Activated gamma-delta T cell (primary cell): ENCODE results near the gene SRGAP2C.
"Not testable (repeated sequence)": the region's sequence is repeated elsewhere in the genome, so short reads cannot be mapped to it uniquely, and the experiment has no call there.

ENCODE experiments used
- DNase-seq: peaks from one replicate; lab custom pipeline; 2025; lab: John Stamatoyannopoulos, UW

The SRGAP2C gene

DNA sequence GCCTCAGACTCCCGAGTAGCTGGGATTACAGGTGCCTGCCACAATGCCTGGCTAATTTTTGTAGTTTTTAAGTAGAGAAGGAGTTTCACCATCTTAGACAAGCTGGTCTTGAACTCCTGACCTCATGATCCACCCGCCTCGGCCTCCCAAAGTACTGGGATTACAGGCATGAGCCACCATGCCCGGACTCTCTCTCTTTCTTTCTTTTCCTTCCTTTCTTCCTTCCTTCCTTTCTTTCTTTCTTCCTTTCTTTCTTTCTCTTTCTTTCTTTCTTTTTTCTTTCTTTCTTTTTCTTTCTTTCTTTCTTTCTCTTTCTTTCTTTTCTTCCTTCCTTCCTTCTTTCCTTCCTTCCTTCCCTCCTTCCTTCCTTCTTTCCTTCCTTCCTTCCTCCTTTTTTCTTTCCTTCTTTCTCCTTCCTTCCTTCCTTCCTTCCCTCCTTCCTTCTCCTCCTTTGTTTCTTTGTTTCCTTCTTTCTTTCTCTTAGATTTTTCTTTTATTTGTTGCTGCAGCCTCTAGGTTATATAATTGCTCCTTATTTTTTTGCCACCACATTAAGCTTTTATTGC lies 234.4 kb downstream of the SRGAP2C start:
- not testable (repeated sequence) for DNase-seq

DNA sequence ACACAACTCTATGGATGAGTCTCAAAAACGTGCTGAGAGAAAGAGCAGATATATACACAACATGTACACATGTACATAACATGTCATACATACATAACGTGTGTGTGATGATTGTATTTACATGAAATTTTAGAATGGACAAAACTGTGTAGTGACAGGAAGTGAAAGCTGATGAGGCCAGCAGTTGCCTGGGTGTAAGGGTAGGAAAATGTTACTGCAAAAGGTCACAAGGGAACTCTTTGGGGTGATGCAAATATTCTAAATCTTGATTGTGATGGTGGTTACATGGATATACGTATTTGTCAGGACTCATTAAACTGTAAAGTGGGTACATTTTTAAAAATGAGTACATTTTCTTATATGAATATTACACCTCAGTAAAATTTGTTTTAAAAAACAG lies 236.7 kb downstream of the SRGAP2C start:
- not testable (repeated sequence) for DNase-seq

DNA sequence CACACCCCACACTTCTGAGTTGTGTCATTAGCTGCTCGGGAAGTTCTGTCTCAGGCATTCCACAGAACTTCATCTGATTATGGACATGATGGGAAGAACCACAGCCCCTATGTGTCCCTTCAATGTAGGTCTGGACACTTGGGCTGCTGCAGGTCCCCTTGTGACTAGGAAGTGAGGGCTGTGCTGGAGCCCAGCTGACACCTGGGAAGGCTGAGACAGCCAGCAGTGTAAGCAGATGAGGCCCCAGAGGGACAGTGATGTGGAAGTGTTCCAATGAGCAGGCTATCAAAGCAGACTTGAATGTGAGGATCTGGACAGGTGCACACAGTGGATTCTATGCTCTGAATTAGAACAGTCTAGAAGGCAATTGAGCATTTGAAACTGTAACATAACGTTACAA lies 239.2 kb downstream of the SRGAP2C start:
- DNase-seq: not testable (repeated sequence)

DNA sequence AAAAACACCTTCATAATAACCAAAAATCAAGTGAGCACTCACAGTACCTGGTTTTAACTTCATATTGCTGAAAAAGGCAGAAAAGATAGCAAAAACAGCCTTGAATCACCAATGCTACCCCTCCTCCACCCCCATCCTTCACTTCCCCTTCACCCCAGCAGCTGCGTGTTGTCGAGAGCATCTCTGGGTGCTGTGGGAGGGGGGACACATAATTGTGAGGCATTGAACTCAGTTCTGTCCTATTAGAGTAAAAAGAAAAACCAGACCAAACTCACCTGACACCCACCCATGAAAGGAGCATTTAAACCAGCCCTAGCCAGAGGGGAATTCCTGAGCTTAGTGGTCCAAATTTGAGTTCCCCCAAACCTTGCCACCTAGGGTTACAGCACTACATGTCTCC lies 248.7 kb downstream of the SRGAP2C start:
- DNase-seq: not testable (repeated sequence)

DNA sequence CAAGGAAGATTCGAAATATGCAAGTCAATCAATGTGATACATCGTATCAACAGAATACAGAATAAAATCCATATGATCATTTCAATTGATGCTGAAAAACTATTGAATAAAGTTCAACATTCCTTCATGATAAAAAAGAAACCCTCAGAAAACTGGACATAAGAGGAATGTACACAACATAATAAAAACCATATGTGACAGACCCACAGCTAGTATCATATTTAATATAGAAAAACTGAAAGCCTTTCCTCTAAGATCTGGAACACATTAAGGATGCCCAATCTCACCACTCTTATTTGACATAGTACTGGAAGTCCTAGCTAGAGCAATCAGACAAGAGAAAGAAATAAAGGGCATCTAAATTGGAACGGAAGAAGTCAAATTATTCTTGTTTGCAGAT lies 254.1 kb downstream of the SRGAP2C start:
- DNase-seq: not testable (repeated sequence)

DNA sequence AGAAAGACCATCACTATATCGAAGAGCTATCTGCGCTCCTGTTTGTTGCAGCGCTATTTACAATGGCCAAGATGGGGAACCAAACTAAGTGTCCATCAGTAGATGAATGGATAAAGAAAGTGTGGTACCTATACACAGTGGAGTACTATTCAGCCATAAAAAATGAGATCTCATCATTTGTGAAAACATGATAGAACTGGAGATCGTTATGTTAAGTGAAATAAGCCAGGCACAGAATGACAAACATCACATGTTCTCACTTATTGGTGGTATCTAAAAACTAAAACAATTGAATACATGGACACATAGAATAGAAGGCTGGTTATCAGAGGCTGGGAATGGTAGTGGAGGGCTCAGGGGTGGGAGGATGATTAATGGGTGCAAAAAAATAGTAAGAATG lies 256.2 kb downstream of the SRGAP2C start:
- no peak for DNase-seq
